NT2/D1 (cell line): Measurements from ENCODE around the gene TBL1X.

Experiments used
- YY1 ChIP-seq: IDR thresholded peaks from 2 replicates; pipeline ENCODE4 v1.6.1; 2011; ENCODE audit not compliant: insufficient read length, insufficient read depth
- ZNF274 ChIP-seq: IDR thresholded peaks from 2 replicates; pipeline ENCODE4 v1.6.1; 2011; ENCODE audit warnings: mild to moderate bottlenecking, low read depth, low read length

DNA sequence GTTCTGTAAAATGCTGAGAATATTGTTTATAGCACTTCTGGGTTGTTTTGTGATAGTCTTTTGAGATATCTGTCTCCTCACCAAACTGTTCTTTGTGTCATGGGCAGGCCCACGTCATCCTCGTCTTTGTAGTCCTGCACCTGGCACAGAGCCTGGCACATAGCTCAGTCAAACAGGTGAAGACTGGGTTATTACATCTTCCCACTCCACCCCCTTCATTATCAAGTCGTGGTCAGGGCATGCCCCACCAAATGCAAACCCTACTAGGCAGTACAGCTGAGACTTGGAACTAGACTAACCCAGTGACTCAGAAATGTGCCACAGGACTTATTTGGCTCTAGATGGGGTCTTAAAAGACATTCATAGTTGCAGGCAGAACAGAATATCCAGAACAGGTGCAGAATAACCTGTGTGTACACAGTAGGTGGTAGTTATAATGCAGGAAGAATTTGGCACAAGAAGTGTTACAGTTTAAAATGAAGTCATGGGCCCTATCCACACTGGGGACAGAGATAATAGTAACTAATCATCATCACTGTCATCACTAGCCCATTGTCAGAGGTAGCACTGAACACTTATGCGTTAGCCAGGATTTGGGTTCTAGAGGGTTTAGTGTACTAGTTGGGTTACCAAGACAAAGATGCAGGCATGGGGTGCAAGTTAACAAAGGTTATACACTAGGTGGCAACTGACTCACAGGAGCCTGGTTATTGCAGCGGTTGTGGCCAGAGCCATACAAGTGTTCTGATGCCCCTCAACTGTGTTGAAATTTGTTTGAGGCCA lies 74.9 kb downstream of the TBL1X start:
- TF ChIP-seq YY1 (no peak), ZNF274 (no peak)
